K562 (cell line): ENCODE results near the gene BAHD1. TPM values are rescaled to one million over a fixed set of nuclear protein-coding genes. Genes with fewer than 3 reads are reported as not detected.

Source experiments
- ATF1 ChIP-seq, 2 experiments: fragments of 450-650 bp in 1 of 2; IDR thresholded peaks; 2 replicates each; pipeline ENCODE4 v1.6.1; 2016; ENCODE audit warnings: missing compliant biosample characterization in 1 of 2, missing genetic modification characterization in 1 of 2
- CREB1 ChIP-seq, 2 experiments: sonication (generic) in 1 of 2; formaldehyde crosslinking in 1 of 2; IDR thresholded peaks; 2 replicates each; pipeline versions ENCODE4 v1.6.1 to v1.8.0; 2012 to 2022; ENCODE audit warnings: inconsistent platforms in 1 of 2, mild to moderate bottlenecking in 1 of 2, missing genetic modification reagents in 1 of 2, moderate library complexity in 1 of 2
- EP300 ChIP-seq: IDR thresholded peaks from 2 replicates; pipeline ENCODE4 v1.6.1; 2012; ENCODE audit warnings: low read length, improper control_type of control experiment
- ESRRB ChIP-seq: fragments of 250-450 bp; sonication (Bioruptor Pico); IDR thresholded peaks from 2 replicates; pipeline ENCODE4 v1.5.0; 2020; ENCODE audit warnings: mild to moderate bottlenecking, moderate library complexity, borderline replicate concordance
- GATA2 ChIP-seq: sonication (generic); formaldehyde crosslinking; IDR thresholded peaks from 2 replicates; pipeline ENCODE4 v1.4.0; 2020; ENCODE audit warnings: mild to moderate bottlenecking, missing genetic modification reagents
- KDM4B ChIP-seq, 2 experiments: fragments of 450-650 bp in 1 of 2; sonication (generic) in 1 of 2; IDR thresholded peaks; 2 replicates each; pipeline ENCODE4 v1.6.1; 2016 to 2017; ENCODE audit warnings: borderline replicate concordance in 2 of 2, antibody characterized with exemption in 1 of 2, low read depth in 1 of 2, mild to moderate bottlenecking in 1 of 2
- MAZ ChIP-seq, 2 experiments: fragments of 450-650 bp in 1 of 2; sonication (generic) in 1 of 2; formaldehyde crosslinking; IDR thresholded peaks in 1 of 2; conservative IDR thresholded peaks in 1 of 2; 2 replicates each; pipeline versions ENCODE4 v1.4.0 to v1.5.0; 2020; ENCODE audit warnings: mild to moderate bottlenecking in 1 of 2, missing genetic modification reagents in 1 of 2
- NFE2 ChIP-seq: IDR thresholded peaks from 2 replicates; pipeline ENCODE4 v1.6.1; 2014; ENCODE audit warnings: antibody characterized with exemption, low read depth
- RERE ChIP-seq: sonication (generic); formaldehyde crosslinking; IDR thresholded peaks from 2 replicates; pipeline ENCODE4 v1.8.0; 2023; ENCODE audit warnings: missing genetic modification reagents, mild to moderate bottlenecking, borderline replicate concordance
- SRSF7 ChIP-seq: fragments of 200-400 bp; formaldehyde crosslinking; optimal IDR thresholded peaks from 2 replicates; pipeline ENCODE3; 2017; ENCODE audit warnings: mild to moderate bottlenecking, low read depth, low read length
- TAF15 ChIP-seq: fragments of 200-400 bp; formaldehyde crosslinking; IDR thresholded peaks from 2 replicates; pipeline ENCODE4 v1.6.1; 2017; ENCODE audit warnings: mild to moderate bottlenecking, low read depth, low read length, moderate library complexity
- TFAP4 ChIP-seq: sonication (generic); formaldehyde crosslinking; IDR thresholded peaks from 2 replicates; pipeline ENCODE4 v1.8.0; 2022; ENCODE audit warnings: missing genetic modification reagents, mild to moderate bottlenecking, moderate library complexity, borderline replicate concordance
- ZBTB12 ChIP-seq: fragments of 250-450 bp; sonication (Bioruptor Pico); IDR thresholded peaks from 2 replicates; pipeline ENCODE4 v1.4.0; 2020
- ZC3H11A ChIP-seq: IDR thresholded peaks from 2 replicates; pipeline ENCODE4 v1.6.1; 2012; ENCODE audit warnings: low read depth, low read length, improper control_type of control experiment
- ZNF586 ChIP-seq: fragments of 450-650 bp; formaldehyde crosslinking; conservative IDR thresholded peaks from 2 replicates; pipeline ENCODE4 v1.4.0; 2020; ENCODE audit warnings: mild to moderate bottlenecking, moderate library complexity
- ZNF766 ChIP-seq: fragments of 200-800 bp; sonication (Bioruptor generic); conservative IDR thresholded peaks from 2 replicates; pipeline ENCODE4 v1.6.1; 2016; ENCODE audit warnings: missing genetic modification characterization, missing compliant biosample characterization
- polyA plus RNA-seq, 8 experiments: library from polyadenylated mRNA; depleted of rRNA in 4 of 8; stranded (reverse) in 5 of 8; unstranded in 3 of 8; fragments of >200 nt; fragmentation: Nextera tagmentation in 2 of 8; fragmentation: Illumina TruSeq in 1 of 8; extraction: Ambion mirVana in 2 of 8; extraction: Trizol in 1 of 8; gene quantifications; 2 replicates each; pipeline versions ENCODE4 v1.2.1 to v1.2.3, GENCODE V29; 2011 to 2014; ENCODE audit warnings: inconsistent platforms in 1 of 8, missing spikeins in 1 of 8
- total RNA-seq, 7 experiments: library from RNA; depleted of rRNA in 6 of 7; stranded (reverse); fragments of >200 nt in 6 of 7; fragmentation: Illumina TruSeq in 2 of 7; extraction: Trizol in 2 of 7; gene quantifications; 2 replicates each; pipeline versions ENCODE4 v1.2.1 to v1.2.3, GENCODE V29; 2011 to 2021; ENCODE audit warnings: low replicate concordance in 1 of 7
- TF ChIP-seq, protein P1 (sequence below): fragments of 450-650 bp; IDR thresholded peaks from 2 replicates; pipeline ENCODE4 v1.6.1; 2014; ENCODE audit warnings: low read depth, mild to moderate bottlenecking, moderate library complexity, borderline replicate concordance

Gene BAHD1
- total and polyA plus RNA-seq, 9 of the 15 experiments (the other 6 are each of a cell fraction or from before 2014, with no cell fraction given) = 0.55 to 38.5 (median 11.5) TPM

- TF ChIP-seq RERE (CRISPR knock-in tag) (no peak), NFE2 (no peak), KDM4B (IDR thresholded peaks at IDR 0.05; ENCODE audit: borderline replicate concordance in 2 of 2, low read depth in 1 of 2) (no peak), ZNF586 (CRISPR knock-in tag) (no peak), MAZ (CRISPR knock-in tag; conservative IDR thresholded peaks at IDR 0.05 in 1 of 2, IDR thresholded peaks at IDR 0.05 in 1 of 2) (peak; percentile 56 to 95; a peak in 3 of 4 replicates), ZC3H11A (no peak), TFAP4 (CRISPR knock-in tag) (peak; percentile 77; the same call in 1 of the 2 replicates), SRSF7 (no peak), EP300 (peak; percentile 32; the same call in 1 of the 2 replicates), ZNF766 (0 out of 2 replicates have a peak, but pooled peaks have one; percentile 33), CREB1 (IDR thresholded peaks at IDR 0.05) (no peak), CREB1 (CRISPR knock-in tag; IDR thresholded peaks at IDR 0.05) (0 out of 2 replicates have a peak, but pooled peaks have one; percentile 49), ZBTB12 (CRISPR knock-in tag) (no peak), GATA2 (no peak), ATF1 (CRISPR knock-in tag; IDR thresholded peaks at IDR 0.05) (no peak), ATF1 (tag; IDR thresholded peaks at IDR 0.05) (0 out of 2 replicates have a peak, but pooled peaks have one; percentile 42), TAF15 (no peak), ESRRB (CRISPR knock-in tag) (no peak)
- TF ChIP-seq, protein P1, sequence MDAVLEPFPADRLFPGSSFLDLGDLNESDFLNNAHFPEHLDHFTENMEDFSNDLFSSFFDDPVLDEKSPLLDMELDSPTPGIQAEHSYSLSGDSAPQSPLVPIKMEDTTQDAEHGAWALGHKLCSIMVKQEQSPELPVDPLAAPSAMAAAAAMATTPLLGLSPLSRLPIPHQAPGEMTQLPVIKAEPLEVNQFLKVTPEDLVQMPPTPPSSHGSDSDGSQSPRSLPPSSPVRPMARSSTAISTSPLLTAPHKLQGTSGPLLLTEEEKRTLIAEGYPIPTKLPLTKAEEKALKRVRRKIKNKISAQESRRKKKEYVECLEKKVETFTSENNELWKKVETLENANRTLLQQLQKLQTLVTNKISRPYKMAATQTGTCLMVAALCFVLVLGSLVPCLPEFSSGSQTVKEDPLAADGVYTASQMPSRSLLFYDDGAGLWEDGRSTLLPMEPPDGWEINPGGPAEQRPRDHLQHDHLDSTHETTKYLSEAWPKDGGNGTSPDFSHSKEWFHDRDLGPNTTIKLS = 0 out of 2 replicates have a peak, but pooled peaks have one; percentile 55
These were observed 66.3 kb downstream of the BAHD1 start (continued) for GRCh38 chr15:40506964-40507571.
